NCI-H146 treated with DMSO at 0.1 percent for 48 hours (cell line): ENCODE results near the gene PEX5L.

Source experiments
- DNase-seq: peaks from one replicate; lab custom pipeline; 2025; ENCODE audit not compliant: unreplicated experiment; lab: John Stamatoyannopoulos, UW

The PEX5L gene

DNA sequence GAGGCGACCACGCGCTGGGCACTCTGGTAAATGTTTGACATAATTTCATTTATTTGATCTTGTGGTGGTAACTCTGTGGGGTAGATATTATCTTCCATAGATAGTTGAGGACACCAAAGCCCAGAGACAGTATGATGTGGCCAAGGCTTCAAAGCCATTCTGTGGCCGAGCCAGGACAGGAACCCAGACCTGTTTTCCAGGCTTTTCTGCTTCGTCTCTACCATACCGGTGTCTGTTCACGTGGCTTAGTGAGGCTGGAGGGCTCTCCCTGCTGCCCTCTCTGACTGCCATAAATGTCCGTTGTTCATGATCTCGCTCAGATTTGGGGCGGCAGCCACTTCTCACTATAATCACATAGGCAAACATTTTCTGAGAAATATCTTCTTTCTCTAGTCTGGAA, 134.7 kb downstream of the PEX5L start:
- no peak for DNase-seq

DNA sequence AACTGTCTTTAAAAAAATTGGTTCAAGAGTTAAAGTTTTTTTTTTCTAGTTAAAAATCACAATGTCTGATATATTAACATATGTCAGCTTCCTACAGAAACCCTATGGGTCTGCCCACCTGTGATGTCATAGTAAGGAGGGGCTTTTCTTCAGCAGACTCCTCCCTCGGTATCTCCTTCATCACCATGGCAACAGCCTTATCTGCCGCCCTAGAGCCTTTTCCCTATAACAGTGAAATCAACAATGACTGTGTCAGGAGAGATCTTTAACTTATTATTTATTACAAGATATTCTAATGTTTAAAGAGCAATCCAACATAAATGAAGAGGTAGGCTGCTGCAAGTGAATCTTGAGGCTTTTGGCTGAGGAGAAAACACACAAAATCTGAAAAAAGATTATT, 138.7 kb downstream of the PEX5L start:
- peak; percentile 44 for DNase-seq

DNA sequence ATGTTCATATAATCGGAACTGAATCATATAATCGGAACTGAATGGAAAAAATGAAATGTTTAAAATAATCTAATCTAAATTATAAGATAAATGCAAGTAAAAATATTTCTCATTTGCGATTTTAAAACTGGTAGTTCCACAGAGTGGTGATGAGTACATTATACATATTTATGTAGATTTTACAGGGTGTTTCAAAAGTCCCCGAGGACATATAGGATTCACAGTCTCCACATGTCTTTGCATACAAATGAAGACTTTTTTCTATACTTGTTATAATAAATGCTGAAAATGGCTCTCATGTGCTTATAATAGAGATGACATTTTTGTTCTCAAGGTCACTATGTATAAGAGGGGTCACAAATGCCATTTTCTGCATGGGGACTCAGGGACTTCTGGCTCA, 139.5 kb downstream of the PEX5L start:
- no peak for DNase-seq

DNA sequence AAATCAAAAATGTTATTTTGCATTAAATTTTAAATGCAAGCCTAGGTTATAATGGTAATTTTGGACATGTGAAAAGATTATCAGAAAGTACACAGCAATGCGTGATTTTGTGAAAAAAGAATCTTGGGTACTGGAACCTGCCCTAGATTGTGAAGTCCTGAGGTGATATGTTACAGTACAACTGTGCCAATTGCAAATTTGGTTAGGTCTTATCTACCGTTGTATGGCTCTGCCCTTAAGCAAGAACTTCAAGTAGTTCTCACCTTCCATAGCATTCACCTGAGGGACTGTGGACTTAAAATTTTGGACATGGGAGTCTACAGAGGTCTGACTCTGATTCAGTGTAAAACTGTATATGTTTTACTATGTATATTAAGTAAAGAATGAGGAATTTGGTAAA, 140.2 kb downstream of the PEX5L start:
- no peak for DNase-seq

DNA sequence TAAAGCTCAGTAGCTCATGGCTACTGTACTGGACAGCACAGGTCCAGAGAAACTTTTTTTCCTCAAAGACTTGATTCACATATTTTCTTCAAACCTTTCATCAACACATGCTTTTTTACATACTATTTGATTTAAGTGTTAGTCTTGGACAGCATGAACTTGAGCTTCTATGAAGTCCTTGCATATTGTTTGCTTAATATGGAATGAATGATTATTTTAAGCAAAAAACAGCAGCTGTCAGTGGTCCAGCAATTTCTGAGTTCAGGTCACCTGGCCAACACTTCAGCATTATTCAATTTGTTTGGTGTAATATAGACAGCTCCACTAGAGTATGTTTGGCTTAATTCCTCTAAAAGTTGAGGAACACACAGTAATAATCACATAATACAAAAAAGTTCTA, 141.4 kb downstream of the PEX5L start:
- no peak for DNase-seq

DNA sequence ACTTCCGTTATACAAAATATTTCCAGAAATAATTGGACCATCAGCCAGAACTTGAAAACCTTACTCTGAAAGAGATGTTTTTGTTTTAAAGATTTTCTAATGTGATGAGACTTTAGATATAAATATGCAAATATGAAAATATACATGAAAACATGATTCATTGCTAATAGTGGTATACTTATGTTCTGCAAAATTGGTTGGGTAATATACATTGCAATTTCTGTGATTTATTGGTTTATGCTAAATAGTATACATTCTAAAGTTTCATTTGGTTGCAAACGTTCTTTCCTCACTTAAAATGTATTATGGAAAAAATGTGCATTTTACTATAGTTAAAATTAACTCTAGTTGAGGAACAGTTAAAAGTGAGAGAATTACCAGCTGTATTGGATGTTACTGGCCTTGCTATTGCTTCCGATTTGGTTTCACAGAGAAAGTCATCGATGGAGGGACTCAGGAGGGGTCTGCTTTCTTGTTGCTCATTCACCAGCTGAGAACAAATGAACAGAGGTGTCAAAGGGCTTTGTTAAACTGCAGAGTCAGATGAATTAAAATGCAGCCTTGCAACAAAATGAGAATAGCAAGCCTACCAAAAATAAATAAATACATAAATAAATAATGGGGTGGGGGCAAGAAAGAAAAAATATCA, 149.3 kb downstream of the PEX5L start:
- no peak for DNase-seq

DNA sequence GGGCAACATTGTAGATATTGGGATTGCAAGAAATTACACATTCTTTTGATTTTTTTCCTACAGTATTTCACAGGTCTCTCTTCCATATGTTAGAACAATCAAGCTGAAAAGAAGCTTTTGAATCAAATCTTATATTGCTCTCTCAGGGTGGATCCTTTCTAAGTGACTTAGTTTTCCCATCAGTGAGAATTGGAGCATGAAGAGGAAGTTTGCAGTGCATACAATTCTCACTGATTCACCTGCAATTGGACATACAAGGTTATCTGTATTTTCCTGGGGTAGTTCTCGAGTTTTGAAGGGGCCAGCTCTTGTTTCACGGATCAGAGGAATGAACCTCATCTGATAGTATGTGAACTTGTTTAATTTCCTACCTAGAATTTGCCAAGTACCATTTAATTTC, 150.8 kb downstream of the PEX5L start:
- DNase-seq, result no peak

DNA sequence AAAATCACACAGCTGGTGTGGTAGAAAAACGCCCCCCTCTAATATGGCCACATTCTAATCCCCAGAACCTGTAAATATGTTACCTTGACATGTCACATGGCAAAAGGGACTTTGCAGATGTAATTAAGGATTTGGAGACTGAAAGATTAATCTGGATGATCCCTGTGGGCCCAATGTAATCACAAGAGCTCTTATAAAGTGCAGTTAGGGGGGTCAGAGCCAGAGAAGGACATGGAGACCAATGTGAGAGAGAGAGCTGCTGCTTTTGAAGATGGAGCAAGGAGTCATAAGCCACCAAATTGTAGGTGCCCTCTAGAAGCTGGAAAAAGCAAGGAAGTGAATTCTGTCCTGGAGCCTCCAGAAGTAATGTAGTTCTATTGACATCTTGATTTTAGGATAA, 152.6 kb downstream of the PEX5L start:
- no peak for DNase-seq

DNA sequence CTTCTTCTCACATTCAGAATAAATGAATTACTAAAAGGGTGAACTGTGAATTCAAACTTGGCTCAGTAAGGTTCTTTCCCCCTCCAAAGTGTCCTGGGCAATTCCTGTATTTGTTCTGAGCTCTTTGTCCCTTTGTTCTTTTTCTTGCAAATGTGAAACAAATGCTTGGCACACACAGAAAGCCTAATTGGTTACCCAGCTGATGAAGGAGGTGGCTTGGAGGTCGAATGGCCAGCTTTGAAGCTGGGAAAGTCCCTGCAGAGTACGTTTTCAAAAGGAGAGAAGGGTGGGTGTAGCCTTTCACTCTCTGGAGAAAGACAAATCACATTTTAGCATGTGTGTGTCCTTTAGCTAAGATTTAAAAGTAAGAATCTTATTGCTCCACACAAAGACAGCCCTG, 154.4 kb downstream of the PEX5L start:
- no peak for DNase-seq

DNA sequence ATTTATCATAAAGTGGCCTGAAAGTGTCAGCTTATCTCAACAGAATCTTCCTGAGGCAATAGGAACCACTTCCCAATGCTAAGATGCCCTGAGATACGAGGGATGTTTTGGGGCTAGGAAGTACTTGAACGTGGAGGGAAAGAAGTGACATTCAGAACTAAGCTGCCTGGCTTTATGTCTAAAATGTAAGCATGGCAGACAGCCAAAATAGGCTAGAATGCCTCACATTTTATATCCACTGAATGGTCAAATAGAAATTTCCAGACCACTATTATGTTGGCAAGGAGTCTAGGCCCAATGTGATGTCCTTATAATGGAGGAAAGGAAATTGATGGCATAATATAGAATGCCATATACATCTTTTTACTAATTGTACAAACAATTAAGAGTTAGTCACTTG, 154.9 kb downstream of the PEX5L start:
- DNase-seq, result no peak

DNA sequence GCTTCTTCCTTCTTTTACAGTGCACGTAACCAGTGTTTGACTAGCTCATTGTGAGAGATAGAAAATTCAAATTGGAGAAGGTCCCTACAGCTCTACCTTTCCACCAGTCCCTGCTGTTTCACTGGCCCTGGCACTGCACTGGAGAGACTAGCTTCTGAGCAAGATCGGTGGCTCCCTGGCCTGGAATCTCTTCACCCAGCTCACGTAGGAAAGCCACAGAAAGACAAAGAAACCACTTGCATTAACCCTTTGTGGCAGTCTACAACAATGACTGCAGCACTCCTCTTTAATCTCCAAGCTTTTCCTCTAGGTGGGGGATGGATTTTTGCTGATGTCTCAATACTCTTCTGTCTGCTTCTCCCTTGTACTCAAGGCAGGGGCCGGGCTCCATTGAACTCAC, 155.9 kb downstream of the PEX5L start:
- DNase-seq, result no peak

DNA sequence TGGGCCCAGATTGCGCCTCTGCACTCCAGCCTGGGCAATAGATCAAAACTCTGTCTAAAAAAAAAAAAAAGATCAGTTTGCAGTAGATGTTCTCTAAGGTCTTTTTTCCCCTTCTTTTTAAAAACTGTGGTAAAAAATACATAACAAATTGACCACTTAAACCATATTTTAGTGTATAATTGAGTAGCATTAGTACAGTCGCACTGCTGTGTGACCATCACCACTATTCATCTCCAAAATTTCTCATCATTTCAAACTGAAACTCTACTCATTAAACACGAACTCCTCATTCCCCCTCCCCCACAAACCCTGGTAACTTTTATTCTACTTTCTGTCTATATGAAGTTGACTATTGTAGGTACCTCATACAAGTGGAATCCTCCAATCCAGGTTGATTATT, 160.3 kb downstream of the PEX5L start:
- no peak for DNase-seq

DNA sequence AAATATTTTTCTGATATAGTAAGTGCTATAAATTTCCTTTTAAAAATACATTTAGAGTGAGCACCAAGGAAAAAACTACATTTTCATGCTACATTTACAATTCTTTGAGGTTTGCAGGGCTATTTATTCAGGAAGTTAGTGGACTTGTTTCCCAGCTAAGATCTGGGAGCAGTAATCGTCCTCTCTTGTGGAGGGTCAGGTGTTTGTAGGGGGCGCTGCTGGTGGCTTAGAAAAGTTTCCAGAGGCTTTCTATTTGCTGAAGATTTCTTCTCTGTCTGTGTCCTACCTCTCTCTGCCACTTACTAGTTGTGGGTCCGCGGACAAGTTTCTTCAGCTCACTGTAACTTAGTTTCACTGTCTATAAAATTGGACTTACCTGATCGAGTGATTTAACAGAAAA, 163.9 kb downstream of the PEX5L start:
- DNase-seq, result no peak

DNA sequence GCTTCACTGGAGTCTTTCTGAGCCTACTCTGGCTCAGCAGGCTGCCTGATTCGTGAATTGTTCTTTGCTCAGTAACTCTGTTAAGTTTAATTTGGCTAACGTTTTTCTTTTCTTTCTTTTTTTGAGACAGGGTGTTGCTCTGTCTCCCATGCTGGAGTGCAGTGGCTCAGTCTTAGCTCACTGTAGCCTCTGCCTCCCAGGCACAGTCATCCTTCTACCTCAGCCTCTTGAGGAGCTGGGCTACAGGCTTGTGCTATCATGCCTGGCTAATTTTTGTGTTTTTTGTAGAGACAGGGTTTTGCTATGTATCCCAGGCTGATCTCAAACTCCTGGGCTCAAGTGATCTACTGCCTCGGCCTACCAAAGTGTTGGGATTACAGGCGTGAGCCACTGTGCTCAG, 165.0 kb downstream of the PEX5L start:
- DNase-seq, result no peak

DNA sequence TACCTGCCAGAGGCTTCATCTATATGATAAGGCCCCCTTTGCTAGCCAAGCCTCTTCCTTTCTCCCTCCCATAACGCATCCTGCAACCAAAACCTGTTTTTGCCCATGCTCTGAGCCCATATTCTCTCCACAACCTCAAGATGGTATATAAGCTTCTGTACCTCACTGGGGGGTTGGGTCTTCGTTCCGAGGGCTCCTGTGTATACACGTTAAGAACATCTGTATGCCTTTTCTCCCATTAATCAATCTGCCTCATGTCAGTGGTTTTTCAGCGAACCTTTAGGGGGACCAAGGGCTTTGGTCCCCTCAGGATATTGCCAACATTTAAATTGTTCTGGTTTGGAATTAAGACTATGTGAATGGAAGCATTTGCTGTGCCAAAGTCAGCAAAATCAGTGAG, 168.0 kb downstream of the PEX5L start:
- no peak for DNase-seq

DNA sequence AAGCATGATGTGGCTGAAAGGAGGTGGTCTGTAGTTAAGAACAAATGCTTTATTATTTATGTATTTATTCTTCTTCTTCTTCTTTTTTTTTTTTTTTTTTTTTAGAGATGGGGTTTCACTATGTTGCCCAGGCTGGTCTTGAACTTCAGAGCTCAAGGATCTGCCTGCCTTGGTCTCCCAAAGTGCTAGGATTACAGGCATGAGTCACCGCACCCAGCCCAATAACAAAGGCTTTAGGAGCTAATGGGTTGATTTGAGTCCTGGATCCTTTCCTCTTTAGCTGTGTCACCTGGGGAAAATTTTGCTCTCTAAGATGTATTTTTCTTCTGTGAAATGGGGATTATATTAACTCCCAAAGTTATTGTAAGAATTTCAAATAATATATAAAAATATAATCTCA, 168.8 kb downstream of the PEX5L start:
- no peak for DNase-seq

DNA sequence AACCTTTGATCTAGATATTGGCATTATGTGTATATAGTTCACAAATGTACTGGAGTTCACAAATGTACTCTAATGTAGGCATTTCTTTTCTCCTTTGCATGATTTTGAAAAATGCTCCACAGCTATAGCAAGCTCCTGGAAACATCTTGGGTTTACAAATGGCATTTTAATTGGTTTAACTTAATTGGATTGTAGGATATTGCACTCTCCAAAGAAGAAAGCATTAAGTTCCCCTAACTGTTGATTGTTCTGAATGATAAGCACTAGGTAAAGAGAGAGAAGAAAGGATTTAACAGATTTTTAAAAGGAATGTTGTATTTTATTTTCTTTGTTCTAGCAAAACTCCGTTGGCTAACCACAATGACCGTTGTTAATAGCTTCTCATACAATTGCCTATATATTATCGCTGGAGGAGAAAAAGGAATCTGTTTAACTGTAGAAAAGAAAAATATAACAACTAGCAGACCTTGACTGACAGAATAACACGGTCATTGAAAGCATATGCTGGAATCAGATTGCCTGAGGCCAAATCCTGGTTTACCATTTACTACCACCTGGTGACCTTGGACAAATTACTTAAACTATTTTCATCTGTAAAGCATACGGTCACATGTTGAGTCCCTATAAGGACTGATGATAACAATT, 170.8 kb downstream of the PEX5L start:
- DNase-seq, result no peak

DNA sequence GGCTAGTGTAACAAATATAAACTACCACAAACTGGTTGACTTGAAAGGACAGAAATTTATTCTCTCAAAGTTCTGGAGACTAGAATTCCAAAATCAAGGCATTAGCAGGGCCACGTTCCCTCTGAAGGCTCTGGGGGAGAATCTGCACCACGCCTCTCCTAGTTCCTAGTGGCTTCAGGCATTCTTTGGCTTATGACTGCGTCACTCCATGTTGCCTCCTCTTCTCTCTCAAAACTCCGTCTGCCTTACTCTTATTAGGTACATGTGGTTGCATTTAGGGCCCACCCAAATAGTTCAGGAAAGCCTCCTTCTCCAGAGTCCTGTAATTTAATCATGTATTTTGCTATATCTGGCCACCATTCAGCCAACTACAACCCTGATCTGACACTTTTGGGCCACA, 174.8 kb downstream of the PEX5L start:
- DNase-seq, result no peak

DNA sequence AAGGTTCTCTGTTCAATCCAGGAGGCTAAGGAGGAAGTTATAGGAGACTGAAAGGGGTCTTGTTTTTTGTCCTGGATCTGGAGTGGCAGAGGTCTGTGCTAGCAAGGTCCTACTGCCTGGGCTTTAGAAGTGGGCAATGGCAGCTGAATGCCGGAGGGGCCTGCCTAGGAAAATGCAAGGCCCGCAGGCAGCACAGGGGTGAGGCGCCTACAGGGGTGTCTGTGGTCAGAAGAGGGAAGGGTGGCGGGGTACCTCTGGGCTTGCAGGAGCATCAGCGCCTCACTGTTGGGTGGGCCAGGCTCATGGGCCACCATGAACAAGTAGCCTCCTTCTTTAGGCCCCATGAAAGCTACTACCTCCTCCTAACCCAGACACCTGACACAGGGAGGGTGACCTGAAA, 175.4 kb downstream of the PEX5L start:
- DNase-seq, result no peak

DNA sequence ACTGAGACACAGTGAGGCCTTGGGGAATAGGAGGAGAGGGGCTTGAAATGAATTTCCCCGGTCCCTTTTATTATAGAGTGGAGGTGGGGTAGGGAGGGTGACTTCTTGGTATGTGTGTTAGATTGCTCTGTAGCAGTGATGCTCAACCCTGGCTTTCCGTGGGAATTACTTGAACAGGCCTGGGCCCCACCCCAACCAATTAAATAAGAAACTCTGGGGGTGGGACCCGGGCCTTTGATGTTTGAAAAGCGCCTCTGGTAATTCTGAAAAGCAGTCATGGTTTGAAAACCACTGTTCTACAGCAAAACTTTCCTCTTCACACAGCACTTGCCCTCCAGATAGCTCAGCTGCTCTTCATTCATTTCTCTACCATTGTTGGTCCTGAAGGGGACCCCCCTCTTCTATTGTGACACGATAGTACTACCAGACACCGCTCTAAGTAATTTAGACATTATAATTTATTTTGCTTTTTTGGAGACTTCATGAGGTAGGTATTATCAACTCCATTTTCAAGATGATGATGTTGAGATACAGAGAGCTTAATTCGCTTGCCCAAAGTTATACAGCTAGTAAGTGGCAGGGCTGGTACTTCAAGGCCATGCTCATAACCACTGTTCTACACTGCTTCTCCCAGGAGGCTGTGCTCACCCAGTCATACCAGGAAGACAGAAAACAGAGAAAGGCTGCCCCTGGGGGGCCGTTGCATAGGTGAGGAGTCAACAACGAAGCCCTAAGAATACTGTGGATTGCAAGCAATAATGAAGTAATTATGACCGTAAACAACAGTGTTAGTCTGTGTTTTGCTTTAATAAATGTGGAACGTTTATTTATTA, 176.2 kb downstream of the PEX5L start:
- no peak for DNase-seq

DNA sequence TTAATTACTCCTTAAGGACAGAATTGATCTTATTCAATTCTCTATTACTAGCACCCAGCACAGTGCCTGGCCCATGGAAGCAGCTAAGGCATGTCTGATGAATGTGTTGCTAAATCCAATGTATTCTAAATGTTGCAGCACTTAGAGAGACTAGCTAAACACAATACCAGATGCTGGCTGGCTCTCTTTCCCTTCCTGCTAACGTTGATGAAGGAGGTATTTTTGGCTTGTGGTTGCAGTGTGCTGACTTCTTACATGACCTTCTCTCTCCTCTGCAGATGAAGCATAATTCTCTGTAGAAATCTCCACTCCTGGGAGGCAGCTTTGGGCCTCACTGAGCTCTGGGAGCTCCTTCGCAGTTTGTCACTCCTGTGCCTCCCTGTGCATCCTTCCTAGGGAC, 183.6 kb downstream of the PEX5L start:
- no peak for DNase-seq

DNA sequence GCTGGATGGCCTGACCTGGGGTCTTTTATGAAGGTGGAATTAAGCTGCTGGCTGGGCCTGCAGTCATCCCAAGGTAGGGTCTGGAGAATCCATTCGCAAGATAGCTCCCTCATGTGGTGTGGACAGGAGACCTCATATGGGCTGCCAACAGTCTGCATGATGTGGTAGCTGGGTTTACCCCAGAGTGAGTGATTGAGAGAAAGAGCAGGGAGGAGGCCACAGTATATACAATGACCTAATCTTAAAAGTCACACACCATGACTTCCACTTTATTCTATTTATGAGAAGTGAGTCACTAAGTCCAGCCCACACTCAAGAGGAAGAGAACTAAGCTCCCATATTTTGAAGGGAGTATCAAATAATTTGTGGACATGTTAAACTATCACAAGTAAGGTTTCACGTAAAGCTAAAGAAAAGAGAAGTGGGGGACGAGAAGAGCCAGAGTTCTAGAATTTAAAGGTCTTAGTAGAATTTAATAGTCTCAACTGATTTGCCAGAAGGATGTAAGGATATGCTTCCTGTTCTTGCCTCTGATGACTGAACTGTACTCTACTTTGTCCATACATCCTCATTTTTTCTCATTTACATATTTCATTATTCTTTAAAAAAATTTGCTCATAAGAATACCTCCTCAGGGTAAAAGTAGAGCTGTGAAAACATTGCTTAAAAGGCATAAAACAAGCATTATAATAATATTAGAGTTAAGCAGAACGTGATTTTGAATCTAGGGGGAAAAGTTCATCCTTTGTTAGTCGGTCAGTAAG, 184.4 kb downstream of the PEX5L start:
- no peak for DNase-seq
